Adrenal gland (tissue), 12 donors: ENCODE data around the gene TENM4. TPM values are rescaled to one million over a fixed set of nuclear protein-coding genes. Genes with fewer than 3 reads are reported as not detected.

Experiments used
- DNase-seq, 7 donors: peaks; one replicate each; pipeline ENCODE4 v3.0.0-alpha.2; 2019 to 2020
- H3K27ac ChIP-seq, 5 donors: fragments of 200-600 bp; sonication (generic) in 4 of 5; 1 replicate in 3 of 5; 2 replicates in 2 of 5; pipeline versions ENCODE4 v1.5.1 to v1.8.0; 2016 to 2020; ENCODE audit warnings: mild to moderate bottlenecking in 1 of 5
- H3K27me3 ChIP-seq: fragments of 200-600 bp; 2 replicates; pipeline ENCODE4 v1.8.0; 2021
- H3K36me3 ChIP-seq, 2 donors: fragments of 200-600 bp; replicated peaks in 1 of 2; 1 replicate in 1 of 2; 2 replicates in 1 of 2; pipeline versions ENCODE4 v1.5.1 to v1.8.0; 2018 to 2022
- H3K4me1 ChIP-seq, 2 donors: fragments of 200-600 bp; replicated peaks in 1 of 2; 1 replicate in 1 of 2; 2 replicates in 1 of 2; pipeline versions ENCODE4 v1.5.1 to v1.8.0; 2018 to 2021
- H3K4me3 ChIP-seq, 4 donors: fragments of 200-600 bp; sonication (generic) in 3 of 4; one replicate each; pipeline ENCODE4 v1.5.1; 2016 to 2018
- H3K9me3 ChIP-seq, 3 donors: fragments of 200-600 bp; sonication (generic) in 1 of 3; replicated peaks in 1 of 3; 1 replicate in 2 of 3; 2 replicates in 1 of 3; pipeline versions ENCODE4 v1.5.1 to v1.8.0; 2016 to 2021
- CTCF ChIP-seq, 6 experiments: fragments of 450-650 bp in 4 of 6; fragments of 200-600 bp in 2 of 6; sonication (generic) in 1 of 6; IDR thresholded peaks; 1 replicate in 5 of 6; 2 replicates in 1 of 6; pipeline versions ENCODE4 v1.5.1 to v1.8.0; 2016 to 2021; ENCODE audit warnings: antibody characterized with exemption in 6 of 6, mild to moderate bottlenecking in 2 of 6, moderate library complexity in 1 of 6
- POLR2A ChIP-seq, 2 donors: fragments of 450-650 bp; IDR thresholded peaks; one replicate each; pipeline ENCODE4 v1.6.1; 2017; ENCODE audit warnings: antibody characterized with exemption in 2 of 2, mild to moderate bottlenecking in 2 of 2, moderate library complexity in 1 of 2
- WGBS, 4 donors: extraction: QIAGEN DNeasy Blood & Tissue Kit in 2 of 4; methylation state at CpG; one replicate each; pipeline versions ENCODE4 v1.1.5 to v1.1.7; 2013 to 2017; 5-methylcytosine and 5-hydroxymethylcytosine counted together
- intact Hi-C, 2 donors: fragments of 100-400 bp; cut with DNase I; formaldehyde crosslinking; loops; one replicate each; pipeline versions ENCODE4 v1.14.1 to v1.15.0; 2022 to 2023
- polyA plus RNA-seq, 3 donors: library from polyadenylated mRNA; stranded (reverse); fragments of 200-250 nt in 2 of 3; fragments of 350-450 nt in 1 of 3; fragmentation: Illumina TruSeq in 1 of 3; extraction: RNeasy Lipid Tissue Mini Kit (QIAGEN cat#74804) in 1 of 3; gene quantifications; one replicate each; pipeline ENCODE4 v1.2.3, GENCODE V29; 2013 to 2014
- total RNA-seq, 9 donors: library from RNA; depleted of rRNA in 4 of 9; stranded (reverse); fragments of >200 nt in 4 of 9; fragments of 120-200 nt in 1 of 9; fragmentation: NEBNext Ultra II Directional in 1 of 9; extraction: Animal tissue kit (Norgen Biotek cat#: 25700) in 1 of 9; gene quantifications; one replicate each; pipeline versions ENCODE4 v1.1.0 to v1.2.4, GENCODE V29; 2013 to 2023
- donor health status: healthy with polysubstance abuse.
- donor health status: Bipolar disorder and iron deficiency.
- donor health status: DM: yes; HTN: yes; CAD: no.
- donor health status: DM: no; HTN: no; CAD: no.
- donor health status: DM: no; HTN: no; CAD: no.
- donor health status: DM: yes; HTN: yes; CAD: no.

Gene TENM4
- total and polyA plus RNA-seq, 12 donors: 0.74 to 24.9 (median 6.7) TPM

GRCh38 chr11:78748918-78749690, 691.7 kb downstream of the TENM4 start:
- WGBS, 4 donors: 78 to 83% (median 82%) methylated on average over 7 of the region's 7 CpGs
- DNase-seq: no peak
- H3K4me3 ChIP-seq: no peak overlapping the region
- no peaks in the 10 kb centered on the region for H3K9me3 ChIP-seq
- intact Hi-C loops: no loop called here
- no peaks in the 10 kb centered on the region for H3K4me1 ChIP-seq
- no peaks in the 10 kb centered on the region for H3K27me3 ChIP-seq
- no peaks in the 10 kb centered on the region for H3K36me3 ChIP-seq
- TF ChIP-seq POLR2A (IDR thresholded peaks at IDR 0.05) (no peak), CTCF (IDR thresholded peaks at IDR 0.05) (no peak)
- no peak overlapping the region for H3K27ac ChIP-seq

GRCh38 chr11:78744949-78745348, 695.9 kb downstream of the TENM4 start:
- intact Hi-C loops: no loop called here
- WGBS, 4 donors: 92 to 99% (median 96%) methylated on average over 5 of the region's 5 CpGs
- Histone ChIP-seq H3K4me3 (no peak overlapping the region), H3K4me1 (no peaks in the 10 kb centered on the region), H3K27ac (no peak overlapping the region), H3K36me3 (no peaks in the 10 kb centered on the region), H3K27me3 (no peaks in the 10 kb centered on the region), H3K9me3 (no peaks in the 10 kb centered on the region)
- DNase-seq: no peak
- TF ChIP-seq CTCF (IDR thresholded peaks at IDR 0.05): no peak
- TF ChIP-seq POLR2A (IDR thresholded peaks at IDR 0.05): no peak

GRCh38 chr11:78744202-78744601, 696.6 kb downstream of the TENM4 start:
- Histone ChIP-seq H3K27ac (no peak overlapping the region), H3K27me3 (no peaks in the 10 kb centered on the region), H3K9me3 (no peaks in the 10 kb centered on the region), H3K4me3 (no peak overlapping the region), H3K4me1 (no peaks in the 10 kb centered on the region), H3K36me3 (no peaks in the 10 kb centered on the region)
- intact Hi-C loops: no loop called here
- no peak for DNase-seq
- 93 to 99% (median 96%) methylated on average over 6 of the region's 6 CpGs for WGBS, 4 donors
- TF ChIP-seq CTCF (IDR thresholded peaks at IDR 0.05) (no peak), POLR2A (IDR thresholded peaks at IDR 0.05) (no peak)

- Histone ChIP-seq H3K4me1 (no peaks in the 10 kb centered on the region), H3K27ac (no peak overlapping the region), H3K27me3 (no peaks in the 10 kb centered on the region), H3K9me3 (no peaks in the 10 kb centered on the region), H3K36me3 (no peaks in the 10 kb centered on the region), H3K4me3 (no peak overlapping the region)
- DNase-seq: peak in 3 of 7 donors; percentile 2 to 38 (median 10)
- TF ChIP-seq POLR2A (IDR thresholded peaks at IDR 0.05) (no peak), CTCF (IDR thresholded peaks at IDR 0.05) (no peak)
- intact Hi-C loops: no loop called here
- WGBS, 4 donors: 74 to 82% (median 80%) methylated on average over 6 of the region's 6 CpGs
Measured at GRCh38 chr11:78742430-78742829, 698.4 kb downstream of the TENM4 start.
